ENCODE measurements around the gene RUFY3.

RUFY3 gene

DNA sequence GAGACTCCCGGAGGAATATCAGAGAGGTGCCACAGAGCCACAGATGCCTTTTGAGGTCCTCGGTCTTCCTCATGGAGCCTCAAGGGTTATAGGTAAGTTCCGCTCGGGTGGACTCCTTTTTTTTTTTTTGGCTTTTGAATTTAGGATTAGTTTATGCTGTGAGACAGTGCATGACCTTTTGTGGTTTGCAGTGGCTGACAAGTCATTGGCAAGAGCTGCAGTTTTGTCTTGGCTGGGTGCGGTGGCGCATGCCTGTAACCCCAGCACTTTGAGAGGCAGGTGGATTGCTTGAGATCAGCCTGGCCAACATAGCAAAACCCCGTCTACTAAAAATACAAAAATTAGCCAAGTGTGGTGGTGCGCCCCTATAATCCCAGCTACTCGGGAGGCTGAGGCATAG lies 122.4 kb downstream of the RUFY3 start:
- DNase-seq, result no peak

DNA sequence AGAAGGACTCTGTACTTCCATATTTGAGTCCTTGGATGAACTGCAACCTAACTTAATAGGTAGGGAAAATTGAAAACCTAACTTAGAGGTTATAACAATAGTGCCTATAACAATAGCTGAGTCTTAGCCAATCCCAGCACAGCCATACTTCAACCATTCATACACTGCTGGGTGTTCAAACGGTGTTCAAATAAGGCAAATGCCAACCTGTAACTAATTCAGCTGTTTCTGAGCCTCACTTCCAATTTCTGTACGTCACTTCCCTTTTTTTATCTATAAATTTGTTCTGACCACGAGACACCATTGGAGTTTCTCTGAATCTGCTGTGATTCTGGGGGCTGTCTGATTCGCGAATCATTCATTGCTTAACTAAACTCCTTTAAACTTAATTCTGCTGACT lies 127.5 kb downstream of the RUFY3 start:
- no peak for DNase-seq

- DNase-seq, result no peak
Measured at GRCh38 chr4:70855464-70855863, 133.7 kb downstream of the RUFY3 start.
